GM23248 (cell line): ENCODE results near the gene ATP7A.

Experiments used
- EZH2 ChIP-seq: fragments of 200-600 bp; sonication (generic); IDR thresholded peaks from 2 replicates; pipeline ENCODE4 v1.6.1; 2018; ENCODE audit warnings: antibody characterized with exemption, mild to moderate bottlenecking; ENCODE audit not compliant: insufficient read depth, poor library complexity, severe bottlenecking
- EZH2phosphoT487 ChIP-seq: fragments of 200-600 bp; sonication (generic); IDR thresholded peaks from 2 replicates; pipeline ENCODE4 v1.6.1; 2018; ENCODE audit warnings: antibody characterized with exemption, moderate library complexity, mild to moderate bottlenecking, low read depth; ENCODE audit not compliant: insufficient read depth

DNA sequence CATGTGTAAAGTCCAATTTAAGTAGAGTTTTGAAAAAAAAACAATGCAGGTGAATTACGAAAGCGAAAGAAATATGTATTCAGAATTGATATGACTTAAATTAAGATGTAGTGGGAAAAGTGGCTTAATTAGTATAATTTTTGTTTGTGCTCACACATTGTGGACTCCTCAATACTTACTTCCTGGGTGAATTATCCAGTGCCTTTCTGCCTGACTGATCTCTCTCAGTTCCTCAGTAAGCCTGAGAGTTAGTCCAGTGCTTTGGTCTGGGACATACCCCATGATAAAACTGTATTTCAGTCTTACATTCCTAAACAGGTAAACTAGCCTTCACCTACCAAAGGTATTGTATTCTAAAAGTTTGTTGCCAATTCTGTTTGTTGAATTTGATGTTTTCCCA is 50.6 kb downstream of the ATP7A start:
- TF ChIP-seq EZH2phosphoT487 = no peak
- TF ChIP-seq EZH2 = no peak
